Measurements from ENCODE around the gene ANKRD11.

DNA sequence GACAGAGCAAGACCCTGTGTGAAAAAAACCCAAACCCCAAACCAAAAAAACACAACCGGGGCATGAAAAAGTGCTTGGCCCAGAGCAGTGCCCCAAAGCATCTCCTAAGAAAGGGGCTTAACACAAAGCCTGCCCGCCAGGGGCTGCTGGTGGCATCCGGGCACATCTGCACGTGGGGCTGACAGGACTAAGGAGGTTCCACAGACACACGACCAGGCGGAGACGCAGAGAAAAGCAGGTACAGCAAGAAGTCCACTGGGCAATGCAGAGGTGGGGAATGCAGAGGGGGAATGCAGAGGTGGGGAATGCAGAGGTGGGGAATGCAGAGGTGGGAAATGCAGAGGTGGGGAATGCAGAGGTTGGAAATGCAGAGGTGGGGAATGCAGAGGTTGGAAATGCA lies 163.6 kb downstream of the ANKRD11 start:
- TF ChIP-seq, protein P1, sequence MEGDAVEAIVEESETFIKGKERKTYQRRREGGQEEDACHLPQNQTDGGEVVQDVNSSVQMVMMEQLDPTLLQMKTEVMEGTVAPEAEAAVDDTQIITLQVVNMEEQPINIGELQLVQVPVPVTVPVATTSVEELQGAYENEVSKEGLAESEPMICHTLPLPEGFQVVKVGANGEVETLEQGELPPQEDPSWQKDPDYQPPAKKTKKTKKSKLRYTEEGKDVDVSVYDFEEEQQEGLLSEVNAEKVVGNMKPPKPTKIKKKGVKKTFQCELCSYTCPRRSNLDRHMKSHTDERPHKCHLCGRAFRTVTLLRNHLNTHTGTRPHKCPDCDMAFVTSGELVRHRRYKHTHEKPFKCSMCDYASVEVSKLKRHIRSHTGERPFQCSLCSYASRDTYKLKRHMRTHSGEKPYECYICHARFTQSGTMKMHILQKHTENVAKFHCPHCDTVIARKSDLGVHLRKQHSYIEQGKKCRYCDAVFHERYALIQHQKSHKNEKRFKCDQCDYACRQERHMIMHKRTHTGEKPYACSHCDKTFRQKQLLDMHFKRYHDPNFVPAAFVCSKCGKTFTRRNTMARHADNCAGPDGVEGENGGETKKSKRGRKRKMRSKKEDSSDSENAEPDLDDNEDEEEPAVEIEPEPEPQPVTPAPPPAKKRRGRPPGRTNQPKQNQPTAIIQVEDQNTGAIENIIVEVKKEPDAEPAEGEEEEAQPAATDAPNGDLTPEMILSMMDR (IDR thresholded peaks at IDR 0.05): no peak
- TF ChIP-seq TCF7L2 (IDR thresholded peaks at IDR 0.05; ENCODE audit: low read depth, low read length) (no peak), POLR2AphosphoS5 (IDR thresholded peaks at IDR 0.05; ENCODE audit: low read depth, low read length) (no peak), SIN3A (IDR thresholded peaks at IDR 0.05; ENCODE audit: borderline replicate concordance, insufficient read depth, low read depth, low read length) (no peak)
- TF ChIP-seq, protein P2, sequence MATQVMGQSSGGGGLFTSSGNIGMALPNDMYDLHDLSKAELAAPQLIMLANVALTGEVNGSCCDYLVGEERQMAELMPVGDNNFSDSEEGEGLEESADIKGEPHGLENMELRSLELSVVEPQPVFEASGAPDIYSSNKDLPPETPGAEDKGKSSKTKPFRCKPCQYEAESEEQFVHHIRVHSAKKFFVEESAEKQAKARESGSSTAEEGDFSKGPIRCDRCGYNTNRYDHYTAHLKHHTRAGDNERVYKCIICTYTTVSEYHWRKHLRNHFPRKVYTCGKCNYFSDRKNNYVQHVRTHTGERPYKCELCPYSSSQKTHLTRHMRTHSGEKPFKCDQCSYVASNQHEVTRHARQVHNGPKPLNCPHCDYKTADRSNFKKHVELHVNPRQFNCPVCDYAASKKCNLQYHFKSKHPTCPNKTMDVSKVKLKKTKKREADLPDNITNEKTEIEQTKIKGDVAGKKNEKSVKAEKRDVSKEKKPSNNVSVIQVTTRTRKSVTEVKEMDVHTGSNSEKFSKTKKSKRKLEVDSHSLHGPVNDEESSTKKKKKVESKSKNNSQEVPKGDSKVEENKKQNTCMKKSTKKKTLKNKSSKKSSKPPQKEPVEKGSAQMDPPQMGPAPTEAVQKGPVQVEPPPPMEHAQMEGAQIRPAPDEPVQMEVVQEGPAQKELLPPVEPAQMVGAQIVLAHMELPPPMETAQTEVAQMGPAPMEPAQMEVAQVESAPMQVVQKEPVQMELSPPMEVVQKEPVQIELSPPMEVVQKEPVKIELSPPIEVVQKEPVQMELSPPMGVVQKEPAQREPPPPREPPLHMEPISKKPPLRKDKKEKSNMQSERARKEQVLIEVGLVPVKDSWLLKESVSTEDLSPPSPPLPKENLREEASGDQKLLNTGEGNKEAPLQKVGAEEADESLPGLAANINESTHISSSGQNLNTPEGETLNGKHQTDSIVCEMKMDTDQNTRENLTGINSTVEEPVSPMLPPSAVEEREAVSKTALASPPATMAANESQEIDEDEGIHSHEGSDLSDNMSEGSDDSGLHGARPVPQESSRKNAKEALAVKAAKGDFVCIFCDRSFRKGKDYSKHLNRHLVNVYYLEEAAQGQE (IDR thresholded peaks at IDR 0.05; ENCODE audit: insufficient read depth in 1 of 2, low read depth in 2 of 2, low read length in 1 of 2): no peak

Data from Panc1 (cell line).